Glomerular visceral epithelial cell (primary cell): ENCODE results near the gene GSTK1.
"Not testable (repeated sequence)": the region's sequence is repeated elsewhere in the genome, so short reads cannot be mapped to it uniquely, and the experiment has no call there.

Experiments used
- DNase-seq: peaks from one replicate; pipeline ENCODE4 v3.0.0-alpha.2; 2016; ENCODE audit errors: extremely low spot score

The GSTK1 gene

GRCh38 chr7:143263266-143264195 lies at the start of gene GSTK1:
Gene GSTK1 (plus strand): TSS chr7:143263441. CDS start chr7:143263514, 73 bp downstream.
- peak; percentile 66 for DNase-seq

- DNase-seq = not testable (repeated sequence)
Measured at GRCh38 chr7:143213478-143213877, 49.8 kb upstream of the GSTK1 start.

- DNase-seq = peak; percentile 78
Measured at GRCh38 chr7:143214789-143215679, 48.2 kb upstream of the GSTK1 start.

- DNase-seq = no peak
Measured at GRCh38 chr7:143216151-143216550, 47.1 kb upstream of the GSTK1 start.

- no peak for DNase-seq
Measured at GRCh38 chr7:143216686-143217085, 46.6 kb upstream of the GSTK1 start.

GRCh38 chr7:143217806-143218205 lies 45.4 kb upstream of the GSTK1 start:
- DNase-seq = no peak

- DNase-seq = no peak
Measured at GRCh38 chr7:143221286-143221685, 42.0 kb upstream of the GSTK1 start.

GRCh38 chr7:143221737-143222136 lies 41.5 kb upstream of the GSTK1 start, which contains the start of gene TAS2R40:
Gene TAS2R40 (plus strand): TSS chr7:143222037. CDS start chr7:143222079, 42 bp downstream.
- DNase-seq = no peak

GRCh38 chr7:143222782-143223181 lies 40.5 kb upstream of the GSTK1 start:
- DNase-seq = no peak

- DNase-seq = no peak
Measured at GRCh38 chr7:143223784-143224183, 39.5 kb upstream of the GSTK1 start.

- DNase-seq = no peak
Measured at GRCh38 chr7:143225047-143225446, 38.2 kb upstream of the GSTK1 start.

- DNase-seq = no peak
Measured at GRCh38 chr7:143227806-143228205, 35.4 kb upstream of the GSTK1 start.

- no peak for DNase-seq
Measured at GRCh38 chr7:143229054-143229790, 34.0 kb upstream of the GSTK1 start.

- no peak for DNase-seq
Measured at GRCh38 chr7:143230602-143231457, 32.4 kb upstream of the GSTK1 start.

GRCh38 chr7:143233816-143234532 lies 29.3 kb upstream of the GSTK1 start:
- DNase-seq = no peak

- no peak for DNase-seq
Measured at GRCh38 chr7:143234533-143234875, 28.7 kb upstream of the GSTK1 start.

GRCh38 chr7:143235561-143235960 lies 27.7 kb upstream of the GSTK1 start:
- DNase-seq = no peak

GRCh38 chr7:143236408-143236990 lies 26.7 kb upstream of the GSTK1 start:
- no peak for DNase-seq

- DNase-seq = no peak
Measured at GRCh38 chr7:143237366-143237765, 25.9 kb upstream of the GSTK1 start.
